Neural progenitor cell (in vitro differentiated cells): ENCODE measurements around the gene NFASC. TPM values are rescaled to one million over a fixed set of nuclear protein-coding genes. Genes with fewer than 3 reads are reported as not detected.

Experiments
- DNase-seq: peaks from one replicate; pipeline ENCODE4 v3.0.0-alpha.2; 2016; ENCODE audit warnings: low spot score
- H2AFZ ChIP-seq: fragments of 200-600 bp; sonication (generic); replicated peaks from 2 replicates; pipeline ENCODE4 v1.6.1; 2016; ENCODE audit warnings: antibody characterized with exemption
- H3F3A ChIP-seq: fragments of 200-600 bp; sonication (generic); 2 replicates; pipeline ENCODE4 v1.6.1; 2016; ENCODE audit warnings: antibody characterized with exemption, low read depth
- H3K27ac ChIP-seq: fragments of 200-600 bp; sonication (generic); 2 replicates; pipeline ENCODE4 v1.5.1; 2016; ENCODE audit warnings: mild to moderate bottlenecking
- H3K27me3 ChIP-seq: fragments of 200-600 bp; sonication (generic); 2 replicates; pipeline ENCODE4 v1.6.1; 2016; ENCODE audit warnings: mild to moderate bottlenecking, moderate library complexity
- H3K36me3 ChIP-seq: fragments of 200-600 bp; sonication (generic); 2 replicates; pipeline ENCODE4 v1.5.1; 2016
- H3K4me1 ChIP-seq: fragments of 200-600 bp; sonication (generic); 2 replicates; pipeline ENCODE4 v1.6.1; 2016; ENCODE audit warnings: mixed run types
- H3K4me2 ChIP-seq: fragments of 200-600 bp; sonication (generic); 2 replicates; pipeline ENCODE4 v1.6.1; 2016
- H3K4me3 ChIP-seq: fragments of 200-600 bp; sonication (generic); 2 replicates; pipeline ENCODE4 v1.5.1; 2016
- H3K79me2 ChIP-seq: fragments of 200-600 bp; sonication (generic); 2 replicates; pipeline ENCODE4 v1.6.1; 2016; ENCODE audit warnings: low read depth
- H3K9ac ChIP-seq: fragments of 200-600 bp; sonication (generic); 2 replicates; pipeline ENCODE4 v1.6.1; 2016
- H3K9me3 ChIP-seq: fragments of 200-600 bp; sonication (generic); 2 replicates; pipeline ENCODE4 v1.5.1; 2016; ENCODE audit warnings: low read depth
- H4K20me1 ChIP-seq: fragments of 200-600 bp; sonication (generic); 2 replicates; pipeline ENCODE4 v1.6.1; 2016; ENCODE audit warnings: low read depth
- H3K27ac Mint-ChIP-seq: 3 replicates; pipeline ENCODE4 v1.8.0; 2021; ENCODE audit warnings: mixed read lengths
- H3K27me3 Mint-ChIP-seq: 2 replicates; pipeline ENCODE4 v1.8.0; 2022; ENCODE audit warnings: low read depth, mild to moderate bottlenecking, inconsistent platforms, moderate library complexity, mixed read lengths; ENCODE audit not compliant: insufficient read depth
- H3K36me3 Mint-ChIP-seq: 3 replicates; pipeline ENCODE4 v1.8.0; 2021; ENCODE audit warnings: mixed read lengths
- H3K4me1 Mint-ChIP-seq: 3 replicates; pipeline ENCODE4 v1.8.0; 2021; ENCODE audit warnings: mixed read lengths
- H3K4me3 Mint-ChIP-seq: 3 replicates; pipeline ENCODE4 v1.8.0; 2021; ENCODE audit warnings: mild to moderate bottlenecking, moderate library complexity, mixed read lengths
- H3K9me3 Mint-ChIP-seq: 3 replicates; pipeline ENCODE4 v1.8.0; 2020; ENCODE audit warnings: mixed read lengths
- CTCF ChIP-seq: fragments of 200-600 bp; sonication (generic); IDR thresholded peaks from 2 replicates; pipeline ENCODE4 v1.5.1; 2017; ENCODE audit warnings: antibody characterized with exemption, mild to moderate bottlenecking
- EZH2 ChIP-seq: fragments of 200-600 bp; sonication (generic); IDR thresholded peaks from 2 replicates; pipeline ENCODE4 v1.6.1; 2017; ENCODE audit warnings: antibody characterized with exemption, mild to moderate bottlenecking, moderate library complexity
- EZH2phosphoT487 ChIP-seq: fragments of 200-600 bp; sonication (generic); IDR thresholded peaks from 2 replicates; pipeline ENCODE4 v1.6.1; 2017; ENCODE audit warnings: antibody characterized with exemption
- total RNA-seq: library from RNA; depleted of rRNA; stranded (reverse); fragments of >200 nt; gene quantifications from 2 replicates; pipeline ENCODE4 v1.2.3, GENCODE V29; 2015; ENCODE audit warnings: low replicate concordance

NFASC gene
- total RNA-seq, 1 donor from 2014 or later: 2.5 TPM

DNA sequence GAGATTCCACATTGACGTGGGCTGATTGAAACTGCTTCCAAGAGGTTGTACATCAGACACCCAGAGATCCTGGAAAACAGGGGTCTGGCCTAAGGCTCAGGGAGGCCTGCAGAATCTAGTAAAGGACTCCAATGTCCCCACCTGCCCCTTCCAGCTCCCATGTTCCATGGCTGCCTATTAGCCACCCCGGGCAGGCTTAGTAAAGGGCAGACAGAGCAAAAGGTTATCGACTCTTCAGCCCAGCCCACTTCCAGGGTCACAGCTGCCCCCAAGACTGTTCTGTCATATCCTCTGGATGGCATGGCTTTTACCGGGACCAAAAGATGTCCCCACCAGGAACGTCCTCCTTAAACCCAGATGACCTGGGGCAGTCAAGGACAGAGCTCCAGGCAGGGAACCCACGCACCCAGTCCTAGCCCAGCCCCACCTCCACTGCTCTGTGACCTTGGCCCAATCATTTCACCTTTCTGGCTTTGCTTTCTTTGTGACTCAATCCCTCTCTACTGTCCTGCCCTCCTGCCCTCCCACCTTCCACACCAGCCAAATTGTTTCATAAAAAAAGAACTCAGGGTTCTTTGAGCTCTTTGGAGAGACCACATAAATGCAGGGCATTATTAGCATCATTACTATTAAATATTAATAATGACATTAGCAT lies 167.6 kb downstream of the NFASC start:
- H3K27ac Mint-ChIP-seq: no peak overlapping the region
- no peaks in the 10 kb centered on the region for H3K36me3 Mint-ChIP-seq
- no peak for DNase-seq
- Histone ChIP-seq H3K4me2 (no peak overlapping the region), H3K79me2 (peaks cover under 1% of the 10 kb centered on the region), H3K27me3 (peaks cover 24% of the 10 kb centered on the region), H4K20me1 (no peaks in the 10 kb centered on the region), H2AFZ (no peak overlapping the region), H3K4me3 (no peak overlapping the region), H3F3A (peaks cover 5% of the 10 kb centered on the region), H3K9me3 (no peaks in the 10 kb centered on the region), H3K4me1 (peaks cover 12% of the 10 kb centered on the region), H3K9ac (no peak overlapping the region), H3K27ac (no peak overlapping the region), H3K36me3 (no peaks in the 10 kb centered on the region)
- no peak overlapping the region for H3K4me3 Mint-ChIP-seq
- peaks cover 17% of the 10 kb centered on the region for H3K27me3 Mint-ChIP-seq
- H3K9me3 Mint-ChIP-seq: no peaks in the 10 kb centered on the region
- H3K4me1 Mint-ChIP-seq: peaks cover 13% of the 10 kb centered on the region
- TF ChIP-seq EZH2 (no peak), CTCF (no peak), EZH2phosphoT487 (no peak)

- H3K9me3 Mint-ChIP-seq: no peaks in the 10 kb centered on the region
- Histone ChIP-seq H3K27ac (no peak overlapping the region), H2AFZ (no peak overlapping the region), H3K9me3 (no peaks in the 10 kb centered on the region), H3K4me3 (no peak overlapping the region), H3K36me3 (no peaks in the 10 kb centered on the region), H3K9ac (no peak overlapping the region), H4K20me1 (peaks cover 10% of the 10 kb centered on the region), H3K4me1 (peaks cover 30% of the 10 kb centered on the region), H3F3A (peaks cover 8% of the 10 kb centered on the region), H3K4me2 (no peak overlapping the region), H3K79me2 (peaks cover 6% of the 10 kb centered on the region), H3K27me3 (peaks cover 33% of the 10 kb centered on the region)
- no peaks in the 10 kb centered on the region for H3K36me3 Mint-ChIP-seq
- H3K27ac Mint-ChIP-seq: no peak overlapping the region
- TF ChIP-seq EZH2phosphoT487 (no peak), CTCF (no peak), EZH2 (no peak)
- peaks cover 27% of the 10 kb centered on the region for H3K27me3 Mint-ChIP-seq
- DNase-seq: no peak
- peak overlapping the region; percentile 28 for H3K4me3 Mint-ChIP-seq
- peaks cover 19% of the 10 kb centered on the region for H3K4me1 Mint-ChIP-seq
Observed at GRCh38 chr1:205041001-205041715, 170.5 kb downstream of the NFASC start.

GRCh38 chr1:205041998-205042910 lies 171.6 kb downstream of the NFASC start:
- Histone ChIP-seq H2AFZ (peak overlapping the region; percentile 63), H3K79me2 (peaks cover 6% of the 10 kb centered on the region), H3K4me1 (peaks cover 40% of the 10 kb centered on the region), H3K36me3 (no peaks in the 10 kb centered on the region), H3K9me3 (no peaks in the 10 kb centered on the region), H3K27ac (no peak overlapping the region), H4K20me1 (peaks cover 10% of the 10 kb centered on the region), H3K27me3 (peaks cover 33% of the 10 kb centered on the region), H3K4me3 (peak overlapping the region; percentile 50), H3K4me2 (peak overlapping the region; percentile 94), H3F3A (peaks cover 8% of the 10 kb centered on the region), H3K9ac (no peak overlapping the region)
- TF ChIP-seq EZH2phosphoT487: no peak
- Mint-ChIP-seq H3K4me3 (peak overlapping the region; percentile 50), H3K4me1 (peaks cover 29% of the 10 kb centered on the region), H3K27ac (no peak overlapping the region), H3K27me3 (peaks cover 32% of the 10 kb centered on the region), H3K36me3 (no peaks in the 10 kb centered on the region), H3K9me3 (no peaks in the 10 kb centered on the region)
- DNase-seq: no peak
